T-cell (primary cell): ENCODE measurements around the gene RETSAT. TPM values are rescaled to one million over a fixed set of nuclear protein-coding genes. Genes with fewer than 3 reads are reported as not detected.
"Not testable (repeated sequence)": the region's sequence is repeated elsewhere in the genome, so short reads cannot be mapped to it uniquely, and the experiment has no call there.

ENCODE experiments used
- ATAC-seq, 4 experiments: fragments of 200-7000 bp in 3 of 4; fragments of 150-1000 bp in 1 of 4; cut with Tn5 transposase; replicated peaks in 1 of 4; 1 replicate in 3 of 4; 2 replicates in 1 of 4; pipeline ENCODE4 v1.10.0; 2021; ENCODE audit warnings: moderate library complexity in 3 of 4, mild to moderate bottlenecking in 2 of 4, moderate number of reproducible peaks in 1 of 4
- CTCF ChIA-PET, 2 donors: fragments of 300-600 bp; sonication (Branson Sonifier 250); formaldehyde crosslinking; loops; one replicate each; lab custom pipeline; 2022; ENCODE audit warnings: antibody characterized with exemption in 2 of 2; lab: Charles Lee
- POLR2A ChIA-PET, 2 donors: fragments of 300-600 bp; sonication (Branson Sonifier 250); formaldehyde crosslinking; loops; one replicate each; lab custom pipeline; 2022; ENCODE audit warnings: antibody characterized with exemption in 2 of 2; lab: Charles Lee
- DNase-seq, 35 experiments: peaks; one replicate each; pipeline versions ENCODE4 v3.0.0 to v3.0.0-alpha.2; 2013 to 2023
- H3K27ac ChIP-seq: one replicate; pipeline ENCODE4 v1.5.1; 2013; ENCODE audit warnings: low read length
- H3K27me3 ChIP-seq, 2 experiments: replicated peaks in 1 of 2; 1 replicate in 1 of 2; 2 replicates in 1 of 2; pipeline versions ENCODE4 v1.6.1 to v1.7.0; 2013; ENCODE audit warnings: low read length in 1 of 2, mixed read lengths in 1 of 2; ENCODE audit not compliant: control insufficient read depth in 2 of 2, insufficient read depth in 2 of 2; ENCODE audit errors: extremely low read depth in 1 of 2
- H3K36me3 ChIP-seq, 2 donors: 1 replicate in 1 of 2; 2 replicates in 1 of 2; pipeline versions ENCODE4 v1.6.1 to v1.7.0; 2013; ENCODE audit warnings: low read length in 1 of 2; ENCODE audit not compliant: control insufficient read depth in 2 of 2, insufficient read depth in 1 of 2; ENCODE audit errors: extremely low read depth in 1 of 2
- H3K4me1 ChIP-seq, 2 experiments: 1 replicate in 1 of 2; 2 replicates in 1 of 2; pipeline versions ENCODE4 v1.6.1 to v1.7.0; 2013; ENCODE audit warnings: low read length in 2 of 2, mixed read lengths in 1 of 2; ENCODE audit not compliant: insufficient read depth in 2 of 2, control insufficient read depth in 1 of 2; ENCODE audit errors: extremely low read depth in 1 of 2
- H3K4me3 ChIP-seq, 2 donors: 1 replicate in 1 of 2; 2 replicates in 1 of 2; pipeline versions ENCODE4 v1.5.1 to v1.7.0; 2013; ENCODE audit warnings: mild to moderate bottlenecking in 2 of 2, low read length in 1 of 2, moderate library complexity in 1 of 2; ENCODE audit not compliant: control insufficient read depth in 1 of 2; ENCODE audit errors: extremely low read depth in 1 of 2
- H3K9me3 ChIP-seq: 2 replicates; pipeline ENCODE4 v1.7.0; 2013
- H3K27ac Mint-ChIP-seq, 2 donors: one replicate each; pipeline ENCODE4 v1.8.0; 2020 to 2021; ENCODE audit warnings: mild to moderate bottlenecking in 2 of 2, mixed read lengths in 2 of 2
- H3K27me3 Mint-ChIP-seq, 2 donors: one replicate each; pipeline ENCODE4 v1.8.0; 2021 to 2022; ENCODE audit warnings: mixed read lengths in 2 of 2
- H3K36me3 Mint-ChIP-seq: one replicate; pipeline ENCODE4 v1.8.0; 2021; ENCODE audit warnings: mixed read lengths
- H3K4me1 Mint-ChIP-seq, 3 donors: one replicate each; pipeline ENCODE4 v1.8.0; 2020 to 2022; ENCODE audit warnings: mixed read lengths in 3 of 3, mild to moderate bottlenecking in 1 of 3
- H3K4me3 Mint-ChIP-seq, 3 donors: one replicate each; pipeline ENCODE4 v1.8.0; 2020 to 2022; ENCODE audit warnings: mild to moderate bottlenecking in 3 of 3, mixed read lengths in 3 of 3, moderate library complexity in 3 of 3
- H3K9me3 Mint-ChIP-seq, 3 donors: one replicate each; pipeline ENCODE4 v1.8.0; 2020 to 2022; ENCODE audit warnings: mixed read lengths in 3 of 3
- WGBS: methylation state at CpG from one replicate; pipeline ENCODE4 v1.1.5; 2013; ENCODE audit warnings: missing lambda C conversion rate; ENCODE audit not compliant: insufficient coverage; 5-methylcytosine and 5-hydroxymethylcytosine counted together
- total RNA-seq, 35 experiments: library from RNA in 6 of 35; stranded (reverse) in 6 of 35; fragments of 120-200 nt in 1 of 35; gene quantifications; one replicate each; pipeline versions ENCODE4 v1.2.1 to v1.2.4 and lab custom pipeline; 2013 to 2026

RETSAT gene
- total RNA-seq, 5 donors from 2014 or later (not counting 1 experiment from before 2014, with no cell fraction given) = 24.2 to 36.3 (median 26.5) TPM

- Mint-ChIP-seq H3K4me1 (no peaks in the 10 kb centered on the region), H3K36me3 (peaks cover 40% of the 10 kb centered on the region), H3K4me3 (no peak overlapping the region), H3K27ac (peak overlapping the region in 1 of 2 donors; percentile 58), H3K27me3 (no peaks in the 10 kb centered on the region), H3K9me3 (peaks cover 0 to 6% (median 0%) of the 10 kb centered on the region in 3 donors)
- H3K27ac ChIP-seq = no peak overlapping the region
- WGBS = 88% methylated on average over 3 of the region's 4 CpGs
- ATAC-seq = no peak
- H3K36me3 ChIP-seq = peaks cover 0 to 39% of the 10 kb centered on the region in 2 donors
- H3K4me1 ChIP-seq = no peaks in the 10 kb centered on the region
- ChIA-PET CTCF (interaction anchor here in 1 of 2 donors (0.5 kb wide), 1 partner anchor 17 kb away, joined by 6 read pairs; no protein-coding TSS in a partner anchor), POLR2A (no interaction called here)
- no peaks in the 10 kb centered on the region for H3K27me3 ChIP-seq
- no peak overlapping the region for H3K4me3 ChIP-seq
- DNase-seq = no peak
- H3K9me3 ChIP-seq = no peaks in the 10 kb centered on the region
These were observed 29.5 kb upstream of the RETSAT start for GRCh38 chr2:85383850-85384249.

- WGBS = no CpG with 5 or more reads among the region's 5 CpGs
- H3K9me3 ChIP-seq, H3K4me3 Mint-ChIP-seq, H3K27ac ChIP-seq, H3K27ac Mint-ChIP-seq, H3K4me3 ChIP-seq, DNase-seq, H3K4me1 Mint-ChIP-seq, POLR2A ChIA-PET, H3K27me3 Mint-ChIP-seq, H3K27me3 ChIP-seq, H3K9me3 Mint-ChIP-seq, ATAC-seq, H3K4me1 ChIP-seq: not testable (repeated sequence)
- peaks cover 0 to 37% of the 10 kb centered on the region in 2 donors for H3K36me3 ChIP-seq
- CTCF ChIA-PET = interaction anchor here (0.5 to 0.7 kb wide), 3 partner anchors 18 to 456 kb away, joined by 3 to 6 read pairs (median 4); no protein-coding TSS in a partner anchor
- H3K36me3 Mint-ChIP-seq = peaks cover 47% of the 10 kb centered on the region
These were observed 28.8 kb upstream of the RETSAT start for GRCh38 chr2:85383151-85383550.

GRCh38 chr2:85380048-85380447, 25.7 kb upstream of the RETSAT start:
- Mint-ChIP-seq H3K27ac (no peak overlapping the region), H3K36me3 (peaks cover 70% of the 10 kb centered on the region), H3K4me1 (no peaks in the 10 kb centered on the region), H3K9me3 (peaks cover 0 to 6% (median 0%) of the 10 kb centered on the region in 3 donors), H3K27me3 (no peaks in the 10 kb centered on the region), H3K4me3 (no peak overlapping the region)
- DNase-seq = no peak
- no peak for ATAC-seq
- Histone ChIP-seq H3K36me3 (peaks cover 0 to 43% of the 10 kb centered on the region in 2 donors), H3K9me3 (no peaks in the 10 kb centered on the region), H3K4me1 (no peaks in the 10 kb centered on the region), H3K27ac (no peak overlapping the region), H3K27me3 (no peaks in the 10 kb centered on the region), H3K4me3 (no peak overlapping the region)
- WGBS = 100% methylated on average over 1 of the region's 1 CpG
- CTCF ChIA-PET = no interaction called here
- POLR2A ChIA-PET = no interaction called here

DNA sequence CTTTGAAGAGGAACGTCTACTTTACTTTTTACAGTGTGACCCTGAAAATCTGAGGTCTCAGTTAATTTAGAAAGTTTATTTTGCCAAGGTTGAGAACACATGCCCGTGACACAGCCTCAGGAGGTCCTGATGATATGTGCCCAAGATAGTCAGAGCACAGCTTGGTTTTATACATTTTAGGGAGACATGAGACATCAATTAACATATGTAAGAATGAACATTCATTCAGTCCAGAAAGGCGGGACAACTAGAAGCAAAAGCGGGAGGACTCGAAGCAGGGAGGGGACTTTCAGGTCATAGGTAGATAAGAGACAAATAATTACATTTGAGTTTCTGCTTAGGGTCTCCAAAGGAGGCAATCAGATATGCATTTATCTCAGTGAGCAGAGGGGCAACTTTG, 23.9 kb upstream of the RETSAT start:
- ChIA-PET CTCF (no interaction called here), POLR2A (interaction anchor here in 1 of 2 donors (0.6 kb wide), 1 partner anchor 65 kb away, joined by 4 read pairs; no protein-coding TSS in a partner anchor)
- no peaks in the 10 kb centered on the region for H3K4me1 ChIP-seq
- no CpG with 5 or more reads among the region's 5 CpGs for WGBS
- H3K4me3 ChIP-seq = no peak overlapping the region
- Mint-ChIP-seq H3K4me1 (no peaks in the 10 kb centered on the region), H3K4me3 (no peak overlapping the region), H3K27me3 (no peaks in the 10 kb centered on the region), H3K27ac (no peak overlapping the region), H3K36me3 (peaks cover 67% of the 10 kb centered on the region), H3K9me3 (peaks cover 0 to 6% (median 0%) of the 10 kb centered on the region in 3 donors)
- no peaks in the 10 kb centered on the region for H3K27me3 ChIP-seq
- no peak for DNase-seq
- no peak for ATAC-seq
- H3K27ac ChIP-seq = no peak overlapping the region
- H3K9me3 ChIP-seq = no peaks in the 10 kb centered on the region
- H3K36me3 ChIP-seq = peaks cover 0 to 27% of the 10 kb centered on the region in 2 donors

DNA sequence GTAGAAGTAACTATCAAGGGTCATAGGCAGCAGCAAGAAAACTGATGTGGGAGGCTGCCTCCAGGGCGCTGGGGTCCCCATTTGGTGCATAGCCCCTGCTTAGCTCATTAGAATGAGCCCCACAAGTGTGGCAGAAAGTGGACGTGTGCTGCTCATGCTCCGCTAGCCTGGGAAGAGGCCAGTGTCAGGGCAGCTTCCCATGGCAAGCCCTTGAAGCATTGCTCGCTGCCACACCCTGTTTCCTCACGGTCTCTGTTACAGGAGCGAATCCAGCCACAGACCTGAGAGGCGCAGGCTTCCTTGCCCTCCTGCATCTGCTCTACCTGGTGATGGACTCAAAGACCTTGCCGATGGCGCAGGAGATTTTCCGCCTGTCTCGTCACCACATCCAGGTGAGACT, 22.8 kb upstream of the RETSAT start:
- H3K4me3 Mint-ChIP-seq = no peak overlapping the region
- Histone ChIP-seq H3K9me3 (no peaks in the 10 kb centered on the region), H3K36me3 (peaks cover 0 to 27% of the 10 kb centered on the region in 2 donors), H3K4me3 (no peak overlapping the region), H3K27me3 (no peaks in the 10 kb centered on the region), H3K27ac (no peak overlapping the region), H3K4me1 (no peaks in the 10 kb centered on the region)
- H3K9me3 Mint-ChIP-seq = peaks cover 0 to 6% (median 0%) of the 10 kb centered on the region in 3 donors
- POLR2A ChIA-PET = no interaction called here
- CTCF ChIA-PET = interaction anchor here in 1 of 2 donors (0.7 kb wide), 1 partner anchor 381 kb away, joined by 7 read pairs; no protein-coding TSS in a partner anchor
- no peak overlapping the region for H3K27ac Mint-ChIP-seq
- no peaks in the 10 kb centered on the region for H3K4me1 Mint-ChIP-seq
- H3K27me3 Mint-ChIP-seq = no peaks in the 10 kb centered on the region
- no peak for DNase-seq
- no peak for ATAC-seq
- H3K36me3 Mint-ChIP-seq = peaks cover 65% of the 10 kb centered on the region
- WGBS = 95% methylated on average over 11 of the region's 11 CpGs

DNA sequence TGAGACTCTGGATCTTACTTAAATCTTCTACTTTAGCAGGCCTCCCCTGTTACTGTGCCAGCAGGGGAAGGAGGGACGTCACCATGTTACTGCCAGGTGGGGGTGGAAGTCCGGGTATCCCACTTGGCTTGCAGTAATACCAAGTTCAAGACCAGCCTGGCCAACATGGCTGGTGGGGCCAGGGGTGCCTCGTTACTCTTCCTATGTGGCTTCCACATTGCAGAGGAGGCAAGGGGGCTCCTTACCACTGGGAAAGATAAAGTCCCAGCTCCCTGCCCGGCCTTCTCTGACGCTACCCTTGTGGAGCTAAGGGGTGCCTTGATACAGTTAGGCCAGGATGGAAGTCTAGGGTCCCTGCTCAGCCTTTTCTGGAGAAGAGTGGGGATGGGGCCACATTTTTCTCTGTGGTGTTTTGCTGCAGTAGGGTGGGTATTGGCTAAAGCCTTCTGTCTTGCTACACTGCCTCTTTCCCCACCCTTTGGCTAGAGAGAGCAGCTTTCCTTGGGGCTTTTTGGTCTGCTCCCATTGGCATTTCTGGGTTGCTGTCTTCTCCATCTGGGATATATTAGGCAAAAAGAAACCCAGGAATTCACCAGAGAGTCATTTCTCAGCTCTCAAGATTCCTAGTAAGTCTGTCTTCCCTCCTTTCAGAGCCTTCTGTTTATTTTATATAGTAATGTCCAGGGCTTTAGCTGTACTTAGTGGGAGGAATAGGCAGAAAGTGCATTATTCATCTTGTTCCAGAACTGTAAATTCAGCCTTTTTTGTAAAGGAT, 22.1 kb upstream of the RETSAT start:
- DNase-seq (no peak), ATAC-seq (no peak)
- Mint-ChIP-seq H3K36me3 (peaks cover 63% of the 10 kb centered on the region), H3K4me1 (no peaks in the 10 kb centered on the region), H3K27me3 (no peaks in the 10 kb centered on the region), H3K27ac (no peak overlapping the region), H3K9me3 (peaks cover 0 to 6% (median 0%) of the 10 kb centered on the region in 3 donors), H3K4me3 (no peak overlapping the region)
- WGBS = 95% methylated on average over 5 of the region's 5 CpGs
- Histone ChIP-seq H3K27ac (no peak overlapping the region), H3K27me3 (no peaks in the 10 kb centered on the region), H3K36me3 (peaks cover 0 to 28% of the 10 kb centered on the region in 2 donors), H3K9me3 (no peaks in the 10 kb centered on the region), H3K4me1 (no peaks in the 10 kb centered on the region), H3K4me3 (no peak overlapping the region)
- ChIA-PET POLR2A (no interaction called here), CTCF (interaction anchor here in 1 of 2 donors (0.7 kb wide), 1 partner anchor 381 kb away, joined by 7 read pairs; no protein-coding TSS in a partner anchor)
